Activated T-cell treated with anti-CD3 and anti-CD28 coated beads, Interleukin-2, amount 50 U/mL, for 72 hours (primary cell): Measurements from ENCODE around the gene EPB41. TPM values are rescaled to one million over a fixed set of nuclear protein-coding genes. Genes with fewer than 3 reads are reported as not detected.
A peak's percentile ranks its signal among the peaks of the same experiment; 100 is the strongest.

Experiments
- ATAC-seq, 2 donors: fragments of 150-1000 bp; cut with Tn5 transposase; replicated peaks in 1 of 2; 2 replicates each; pipeline ENCODE4 v1.10.0; 2021; ENCODE audit warnings: moderate library complexity in 2 of 2, mild to moderate bottlenecking in 1 of 2
- DNase-seq, 2 donors: peaks; one replicate each; pipeline ENCODE4 v3.0.0; 2021 to 2022; ENCODE audit warnings: mixed read lengths in 1 of 2
- H3K27ac Mint-ChIP-seq: one replicate; pipeline ENCODE4 v1.8.0; 2022; ENCODE audit warnings: mild to moderate bottlenecking, moderate library complexity, mixed read lengths
- H3K27me3 Mint-ChIP-seq: one replicate; pipeline ENCODE4 v1.8.0; 2022; ENCODE audit warnings: low read depth, mixed read lengths
- H3K36me3 Mint-ChIP-seq, 2 donors: one replicate each; pipeline ENCODE4 v1.8.0; 2022; ENCODE audit warnings: mixed read lengths in 2 of 2, mild to moderate bottlenecking in 1 of 2; ENCODE audit not compliant: insufficient read depth in 2 of 2
- H3K4me1 Mint-ChIP-seq: one replicate; pipeline ENCODE4 v1.8.0; 2022; ENCODE audit warnings: low read depth, mixed read lengths
- H3K4me3 Mint-ChIP-seq, 2 donors: one replicate each; pipeline ENCODE4 v1.8.0; 2022; ENCODE audit warnings: mild to moderate bottlenecking in 2 of 2, mixed read lengths in 2 of 2, moderate library complexity in 2 of 2
- H3K9me3 Mint-ChIP-seq, 2 donors: one replicate each; pipeline ENCODE4 v1.8.0; 2022; ENCODE audit warnings: mixed read lengths in 2 of 2
- total RNA-seq, 2 donors: library from RNA; stranded (reverse); gene quantifications; one replicate each; pipeline ENCODE4 v1.2.3, GENCODE V29; 2022

The EPB41 gene
- total RNA-seq, 2 donors from 2014 or later: 73.3 to 109 TPM

DNA sequence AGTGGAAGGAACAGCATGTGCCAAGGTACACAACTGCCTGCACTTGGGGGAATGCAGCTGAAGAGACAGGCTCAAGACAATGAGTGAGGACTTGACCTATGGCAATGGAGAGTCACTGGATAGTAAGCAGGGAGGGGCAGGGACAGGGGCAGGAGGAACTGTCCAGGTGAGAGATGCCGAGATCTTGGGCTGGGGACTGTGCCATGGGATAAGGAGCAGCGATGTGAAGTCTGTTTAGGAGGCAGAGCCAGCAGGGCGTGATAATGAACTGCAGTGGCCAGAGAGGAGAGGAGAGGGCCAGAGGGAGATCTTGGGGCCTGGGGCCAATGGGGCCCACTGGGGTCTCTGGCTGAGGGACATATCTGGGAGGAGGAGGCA, 17.8 kb upstream of the EPB41 start:
- Mint-ChIP-seq H3K4me3 (no peak overlapping the region), H3K9me3 (no peaks in the 10 kb centered on the region), H3K27ac (no peak overlapping the region), H3K27me3 (no peaks in the 10 kb centered on the region), H3K4me1 (peaks cover 25% of the 10 kb centered on the region), H3K36me3 (no peaks in the 10 kb centered on the region)
- no peak for DNase-seq
- ATAC-seq: no peak

GRCh38 chr1:28897789-28898188, 16.6 kb upstream of the EPB41 start:
- ATAC-seq (no peak), DNase-seq (no peak)
- Mint-ChIP-seq H3K4me1 (peaks cover 25% of the 10 kb centered on the region), H3K9me3 (no peaks in the 10 kb centered on the region), H3K27me3 (no peaks in the 10 kb centered on the region), H3K36me3 (peaks cover 0 to 3% of the 10 kb centered on the region in 2 donors), H3K4me3 (no peak overlapping the region), H3K27ac (no peak overlapping the region)

DNA sequence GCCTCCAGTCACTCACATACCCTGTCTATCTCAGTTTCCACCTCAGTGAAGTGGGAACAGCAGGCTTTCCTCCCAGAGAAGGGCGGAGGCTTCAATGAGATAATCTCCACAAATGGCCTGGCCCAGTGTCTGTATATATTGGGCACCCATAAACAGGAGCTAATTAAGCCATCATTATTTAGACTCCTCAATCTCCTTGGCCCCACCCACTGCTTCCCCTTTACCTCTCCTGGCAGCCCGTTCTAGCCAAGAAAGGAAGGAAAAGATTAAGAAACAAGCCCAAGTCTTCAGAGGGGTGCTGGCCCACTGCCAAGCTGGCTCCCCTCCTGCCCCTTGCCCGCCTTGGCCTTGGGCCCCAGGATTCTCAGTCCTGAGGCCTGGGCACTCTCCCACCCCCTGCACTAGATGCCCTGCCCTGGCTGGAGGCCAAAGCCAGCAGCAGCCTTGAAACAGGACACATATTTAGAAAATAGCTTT, 15.9 kb upstream of the EPB41 start:
- H3K27me3 Mint-ChIP-seq: no peaks in the 10 kb centered on the region
- H3K9me3 Mint-ChIP-seq: no peaks in the 10 kb centered on the region
- ATAC-seq (no peak), DNase-seq (no peak)
- H3K4me3 Mint-ChIP-seq: no peak overlapping the region
- H3K36me3 Mint-ChIP-seq: peaks cover under 1 to 4% of the 10 kb centered on the region in 2 donors
- peaks cover 25% of the 10 kb centered on the region for H3K4me1 Mint-ChIP-seq
- H3K27ac Mint-ChIP-seq: no peak overlapping the region

GRCh38 chr1:28899267-28899666, 15.1 kb upstream of the EPB41 start:
- ATAC-seq (no peak), DNase-seq (no peak)
- peaks cover 20% of the 10 kb centered on the region for H3K4me1 Mint-ChIP-seq
- peaks cover 3 to 5% of the 10 kb centered on the region in 2 donors for H3K36me3 Mint-ChIP-seq
- peaks cover 0 to under 1% of the 10 kb centered on the region in 2 donors for H3K9me3 Mint-ChIP-seq
- H3K4me3 Mint-ChIP-seq: no peak overlapping the region
- no peaks in the 10 kb centered on the region for H3K27me3 Mint-ChIP-seq
- no peak overlapping the region for H3K27ac Mint-ChIP-seq

- H3K27me3 Mint-ChIP-seq: no peaks in the 10 kb centered on the region
- no peak overlapping the region for H3K4me3 Mint-ChIP-seq
- DNase-seq (no peak), ATAC-seq (no peak)
- peaks cover 3 to 5% of the 10 kb centered on the region in 2 donors for H3K36me3 Mint-ChIP-seq
- H3K4me1 Mint-ChIP-seq: peaks cover 20% of the 10 kb centered on the region
- H3K9me3 Mint-ChIP-seq: peaks cover 0 to 2% of the 10 kb centered on the region in 2 donors
- H3K27ac Mint-ChIP-seq: no peak overlapping the region
Observed at GRCh38 chr1:28900562-28900961, 13.8 kb upstream of the EPB41 start.

GRCh38 chr1:28902738-28903137, 11.6 kb upstream of the EPB41 start:
- no peak for ATAC-seq
- DNase-seq: no peak
- Mint-ChIP-seq H3K4me1 (peaks cover 7% of the 10 kb centered on the region), H3K27me3 (no peaks in the 10 kb centered on the region), H3K27ac (no peak overlapping the region), H3K36me3 (peaks cover 3 to 5% of the 10 kb centered on the region in 2 donors), H3K4me3 (no peak overlapping the region), H3K9me3 (peaks cover 0 to 2% of the 10 kb centered on the region in 2 donors)

DNA sequence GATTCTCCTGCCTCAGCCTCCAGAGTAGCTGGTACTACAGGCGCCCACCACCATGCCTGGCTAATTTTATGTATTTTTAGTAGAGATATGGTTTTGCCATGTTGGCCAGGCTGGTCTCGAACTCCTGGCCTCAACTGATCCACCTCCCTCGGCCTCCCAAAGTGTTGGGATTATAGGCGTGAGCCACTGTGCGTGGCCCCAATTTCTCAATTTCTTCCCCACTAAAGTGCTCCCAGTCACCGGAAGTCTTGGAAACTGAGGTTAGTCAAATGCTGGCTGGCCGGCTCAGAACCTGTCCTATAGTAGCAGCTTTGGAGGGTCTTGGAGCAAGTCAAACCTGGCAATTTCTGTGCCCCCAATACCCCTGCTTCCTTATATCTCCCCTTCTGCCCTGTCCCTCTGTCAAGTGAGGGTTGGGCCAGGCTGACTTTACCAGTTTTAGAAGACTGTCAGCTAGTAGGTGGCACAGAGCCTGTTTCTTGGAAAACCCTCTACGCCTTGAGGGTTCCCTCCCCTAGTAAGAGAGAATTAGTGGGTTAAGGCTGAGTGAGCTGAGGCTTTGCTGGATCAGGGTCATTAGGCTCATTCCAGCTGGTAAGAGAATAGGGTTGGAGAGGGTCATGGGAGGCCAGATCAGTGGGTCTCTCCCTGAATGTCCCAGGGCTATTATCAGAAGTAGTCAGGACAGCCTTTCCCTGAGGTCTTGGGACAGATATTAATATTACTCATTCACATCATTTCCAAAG, 8.3 kb upstream of the EPB41 start:
- H3K9me3 Mint-ChIP-seq: peaks cover 0 to 2% of the 10 kb centered on the region in 2 donors
- no peaks in the 10 kb centered on the region for H3K4me1 Mint-ChIP-seq
- H3K4me3 Mint-ChIP-seq: no peak overlapping the region
- no peak for DNase-seq
- H3K27me3 Mint-ChIP-seq: no peaks in the 10 kb centered on the region
- H3K27ac Mint-ChIP-seq: no peak overlapping the region
- peaks cover 3 to 5% of the 10 kb centered on the region in 2 donors for H3K36me3 Mint-ChIP-seq
- no peak for ATAC-seq

GRCh38 chr1:28909198-28909597, 5.2 kb upstream of the EPB41 start:
- peaks cover 9% of the 10 kb centered on the region for H3K4me1 Mint-ChIP-seq
- H3K4me3 Mint-ChIP-seq: no peak overlapping the region
- H3K27me3 Mint-ChIP-seq: no peaks in the 10 kb centered on the region
- ATAC-seq (no peak), DNase-seq (no peak)
- no peaks in the 10 kb centered on the region for H3K36me3 Mint-ChIP-seq
- H3K9me3 Mint-ChIP-seq: peaks cover 0 to 2% of the 10 kb centered on the region in 2 donors
- H3K27ac Mint-ChIP-seq: no peak overlapping the region

- ATAC-seq: no peak
- no peaks in the 10 kb centered on the region for H3K9me3 Mint-ChIP-seq
- peaks cover 15% of the 10 kb centered on the region for H3K4me1 Mint-ChIP-seq
- no peaks in the 10 kb centered on the region for H3K36me3 Mint-ChIP-seq
- no peak overlapping the region for H3K4me3 Mint-ChIP-seq
- H3K27me3 Mint-ChIP-seq: no peaks in the 10 kb centered on the region
- no peak for DNase-seq
- H3K27ac Mint-ChIP-seq: no peak overlapping the region
Observed at GRCh38 chr1:28910379-28911115, 3.8 kb upstream of the EPB41 start.

- Mint-ChIP-seq H3K9me3 (no peaks in the 10 kb centered on the region), H3K4me1 (peaks cover 48% of the 10 kb centered on the region), H3K36me3 (no peaks in the 10 kb centered on the region), H3K4me3 (peak overlapping the region; percentile 96 to 97), H3K27me3 (no peaks in the 10 kb centered on the region), H3K27ac (peak overlapping the region; percentile 91)
- ATAC-seq (no peak), DNase-seq (no peak)
Observed at GRCh38 chr1:28913786-28914227, 562 bp upstream of the EPB41 start.

DNA sequence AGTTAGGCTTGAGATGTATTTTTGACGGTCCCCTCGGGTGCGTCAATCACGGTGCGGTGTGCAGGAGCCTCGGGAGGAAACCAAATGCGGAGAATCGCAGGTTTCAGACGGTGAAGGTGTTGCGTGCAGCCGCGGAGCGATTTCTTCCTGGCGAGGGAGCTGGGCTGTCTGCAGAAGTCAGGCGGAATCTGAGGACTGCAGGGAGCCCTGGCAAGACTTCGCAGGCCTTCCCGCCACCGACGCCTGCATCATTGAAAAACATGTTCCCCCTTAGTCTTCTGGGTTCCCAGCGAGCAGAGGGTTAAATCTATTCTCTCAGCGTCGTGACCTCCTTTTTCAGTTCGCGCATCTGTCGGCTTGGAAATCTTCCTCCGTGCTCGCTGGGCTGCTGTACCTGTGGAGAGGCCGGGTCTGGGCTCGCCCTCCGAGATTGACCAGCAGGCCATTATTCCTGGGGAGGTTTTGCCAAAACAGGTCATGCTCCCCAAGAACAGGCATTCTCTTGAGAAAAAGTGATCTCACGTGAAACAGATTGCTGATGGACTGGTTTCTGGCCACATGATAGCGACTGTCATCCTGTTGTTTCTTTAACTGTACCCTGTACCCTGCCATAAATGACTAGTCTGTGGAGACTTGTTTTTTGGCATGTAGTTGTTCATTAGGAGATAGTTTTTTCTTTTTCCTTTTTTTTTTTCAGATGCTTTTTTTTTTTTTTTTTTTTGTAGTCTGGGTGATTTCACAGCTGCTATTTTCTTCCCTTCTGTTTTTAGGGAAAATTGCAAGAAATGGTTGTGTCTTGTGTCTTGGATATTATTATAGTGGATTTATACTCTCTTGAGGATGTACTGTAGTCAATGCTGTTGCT, 894 bp downstream of the EPB41 start:
- no peaks in the 10 kb centered on the region for H3K9me3 Mint-ChIP-seq

GRCh38 chr1:28917757-28918118, 3.4 kb downstream of the EPB41 start:
- Mint-ChIP-seq H3K9me3 (no peaks in the 10 kb centered on the region), H3K27me3 (no peaks in the 10 kb centered on the region), H3K4me3 (peak overlapping the region; percentile 96 to 97), H3K36me3 (no peaks in the 10 kb centered on the region), H3K27ac (peak overlapping the region; percentile 73), H3K4me1 (peaks cover 79% of the 10 kb centered on the region)
- peak; percentile 31 to 53 for DNase-seq
- ATAC-seq: peak; percentile 32 to 33

More for the DNA sequence above, 894 bp downstream of the EPB41 start:
- peak; percentile 54 to 55 for ATAC-seq
- peak; percentile 47 to 66 for DNase-seq
- Mint-ChIP-seq H3K27ac (peak overlapping the region; percentile 96), H3K4me3 (peak overlapping the region; percentile 96 to 97), H3K36me3 (no peaks in the 10 kb centered on the region), H3K27me3 (no peaks in the 10 kb centered on the region), H3K4me1 (peaks cover 62% of the 10 kb centered on the region)
